Right atrium auricular region (tissue), 2 donors: Measurements from ENCODE around the gene HACE1. TPM values are rescaled to one million over a fixed set of nuclear protein-coding genes. Genes with fewer than 3 reads are reported as not detected.

Source experiments
- DNase-seq: peaks from one replicate; pipeline ENCODE4 v3.0.0-alpha.2; 2019; ENCODE audit warnings: low spot score
- H3K27ac ChIP-seq, 2 donors: fragments of 200-600 bp; sonication (generic); 1 replicate in 1 of 2; 2 replicates in 1 of 2; pipeline ENCODE4 v1.5.1; 2016 to 2019
- H3K27me3 ChIP-seq, 2 donors: fragments of 200-600 bp; sonication (generic); one replicate each; pipeline versions ENCODE4 v1.5.1 to v1.6.0; 2017 to 2019
- H3K36me3 ChIP-seq: fragments of 200-600 bp; sonication (generic); one replicate; pipeline ENCODE4 v1.5.1; 2016
- H3K4me1 ChIP-seq, 2 donors: fragments of 200-600 bp; sonication (generic); one replicate each; pipeline versions ENCODE4 v1.5.1 to v1.6.0; 2017 to 2019
- H3K4me3 ChIP-seq, 2 donors: fragments of 200-600 bp; sonication (generic); 1 replicate in 1 of 2; 2 replicates in 1 of 2; pipeline ENCODE4 v1.5.1; 2017 to 2019; ENCODE audit warnings: mild to moderate bottlenecking in 1 of 2, moderate library complexity in 1 of 2
- H3K9me3 ChIP-seq, 2 donors: fragments of 200-600 bp; sonication (generic); one replicate each; pipeline ENCODE4 v1.5.1; 2019
- CTCF ChIP-seq, 2 donors: fragments of 200-600 bp; sonication (generic); IDR thresholded peaks; one replicate each; pipeline ENCODE4 v1.5.1; 2019; ENCODE audit warnings: antibody characterized with exemption in 2 of 2
- total RNA-seq, 2 donors: library from RNA; depleted of rRNA; stranded (reverse); fragments of >200 nt; gene quantifications; one replicate each; pipeline ENCODE4 v1.1.0, GENCODE V29; 2016

Gene HACE1
- total RNA-seq, 2 donors from 2014 or later: 6.0 to 6.8 TPM

GRCh38 chr6:104685871-104686549 lies 173.7 kb downstream of the HACE1 start:
- H3K9me3 ChIP-seq: no peaks in the 10 kb centered on the region
- no peak for TF ChIP-seq CTCF (IDR thresholded peaks at IDR 0.05)
- no peak for DNase-seq
- H3K4me1 ChIP-seq: no peaks in the 10 kb centered on the region
- H3K4me3 ChIP-seq: no peak overlapping the region
- no peaks in the 10 kb centered on the region for H3K27me3 ChIP-seq
- no peak overlapping the region for H3K27ac ChIP-seq
- H3K36me3 ChIP-seq: no peaks in the 10 kb centered on the region

GRCh38 chr6:104684911-104685415 lies 174.8 kb downstream of the HACE1 start:
- DNase-seq: no peak
- no peak overlapping the region for H3K27ac ChIP-seq
- peaks cover 0 to 3% of the 10 kb centered on the region in 2 donors for H3K9me3 ChIP-seq
- no peaks in the 10 kb centered on the region for H3K27me3 ChIP-seq
- no peak overlapping the region for H3K4me3 ChIP-seq
- H3K36me3 ChIP-seq: no peaks in the 10 kb centered on the region
- H3K4me1 ChIP-seq: no peaks in the 10 kb centered on the region
- TF ChIP-seq CTCF (IDR thresholded peaks at IDR 0.05): no peak

GRCh38 chr6:104683809-104684208 lies 175.9 kb downstream of the HACE1 start:
- DNase-seq: no peak
- no peak overlapping the region for H3K4me3 ChIP-seq
- peaks cover 0 to 12% of the 10 kb centered on the region in 2 donors for H3K9me3 ChIP-seq
- H3K36me3 ChIP-seq: no peaks in the 10 kb centered on the region
- no peak for TF ChIP-seq CTCF (IDR thresholded peaks at IDR 0.05)
- H3K27me3 ChIP-seq: no peaks in the 10 kb centered on the region
- no peak overlapping the region for H3K27ac ChIP-seq
- H3K4me1 ChIP-seq: no peaks in the 10 kb centered on the region

GRCh38 chr6:104682722-104683643 lies 176.7 kb downstream of the HACE1 start:
- no peak overlapping the region for H3K4me3 ChIP-seq
- no peak for DNase-seq
- no peaks in the 10 kb centered on the region for H3K36me3 ChIP-seq
- peaks cover 0 to 12% of the 10 kb centered on the region in 2 donors for H3K9me3 ChIP-seq
- H3K4me1 ChIP-seq: no peaks in the 10 kb centered on the region
- no peaks in the 10 kb centered on the region for H3K27me3 ChIP-seq
- H3K27ac ChIP-seq: no peak overlapping the region
- TF ChIP-seq CTCF (IDR thresholded peaks at IDR 0.05): peak; percentile 46 to 73

GRCh38 chr6:104680539-104680938 lies 179.2 kb downstream of the HACE1 start:
- no peaks in the 10 kb centered on the region for H3K36me3 ChIP-seq
- no peak for TF ChIP-seq CTCF (IDR thresholded peaks at IDR 0.05)
- no peaks in the 10 kb centered on the region for H3K4me1 ChIP-seq
- no peaks in the 10 kb centered on the region for H3K27me3 ChIP-seq
- peaks cover 0 to 26% of the 10 kb centered on the region in 2 donors for H3K9me3 ChIP-seq
- DNase-seq: no peak
- H3K27ac ChIP-seq: no peak overlapping the region
- H3K4me3 ChIP-seq: no peak overlapping the region
